Stimulated activated CD4-positive, alpha-beta T cell treated with anti-CD3 and anti-CD28 coated beads, TNF-alpha, amount 100 ng/mL, for 4 hours (primary cell): ENCODE measurements around the gene HOXC5.
"Not testable (repeated sequence)": the region's sequence is repeated elsewhere in the genome, so short reads cannot be mapped to it uniquely, and the experiment has no call there.

Experiments
- DNase-seq, 3 experiments: peaks; one replicate each; pipeline ENCODE4 v3.0.0-alpha.2; 2020; ENCODE audit warnings: low read depth in 3 of 3

Gene HOXC5

DNA sequence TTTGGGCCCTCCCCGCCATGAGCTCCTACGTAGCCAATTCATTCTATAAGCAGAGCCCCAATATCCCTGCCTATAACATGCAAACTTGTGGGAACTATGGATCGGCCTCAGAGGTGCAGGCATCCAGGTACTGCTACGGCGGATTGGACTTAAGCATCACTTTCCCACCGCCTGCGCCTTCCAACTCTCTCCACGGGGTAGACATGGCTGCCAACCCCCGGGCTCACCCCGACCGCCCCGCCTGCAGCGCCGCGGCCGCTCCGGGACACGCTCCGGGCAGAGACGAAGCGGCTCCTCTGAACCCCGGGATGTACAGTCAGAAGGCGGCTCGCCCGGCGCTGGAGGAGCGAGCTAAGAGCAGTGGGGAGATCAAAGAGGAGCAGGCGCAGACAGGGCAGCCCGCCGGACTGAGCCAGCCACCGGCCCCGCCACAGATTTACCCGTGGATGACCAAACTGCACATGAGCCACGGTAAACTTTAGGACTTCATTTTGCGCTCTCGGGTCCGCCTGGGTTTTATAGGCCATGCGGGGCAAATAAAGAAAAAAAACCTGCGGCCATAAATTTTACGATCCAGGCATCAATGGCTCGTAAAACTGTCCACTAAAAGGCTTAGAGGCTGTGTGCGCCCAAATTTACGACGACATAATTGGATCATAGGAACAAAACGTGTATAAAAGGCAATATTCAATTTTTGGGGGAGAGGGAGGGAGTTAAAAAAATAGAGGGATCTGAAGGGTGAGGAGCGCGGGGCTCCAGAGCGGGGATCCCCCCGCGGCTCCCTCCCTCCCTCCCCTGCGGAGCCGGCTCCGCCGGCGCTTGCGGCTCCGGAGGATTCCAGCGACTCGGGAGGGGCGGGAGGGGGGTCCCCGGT lies 493 bp downstream of the HOXC5 start:
- no peak for DNase-seq

DNA sequence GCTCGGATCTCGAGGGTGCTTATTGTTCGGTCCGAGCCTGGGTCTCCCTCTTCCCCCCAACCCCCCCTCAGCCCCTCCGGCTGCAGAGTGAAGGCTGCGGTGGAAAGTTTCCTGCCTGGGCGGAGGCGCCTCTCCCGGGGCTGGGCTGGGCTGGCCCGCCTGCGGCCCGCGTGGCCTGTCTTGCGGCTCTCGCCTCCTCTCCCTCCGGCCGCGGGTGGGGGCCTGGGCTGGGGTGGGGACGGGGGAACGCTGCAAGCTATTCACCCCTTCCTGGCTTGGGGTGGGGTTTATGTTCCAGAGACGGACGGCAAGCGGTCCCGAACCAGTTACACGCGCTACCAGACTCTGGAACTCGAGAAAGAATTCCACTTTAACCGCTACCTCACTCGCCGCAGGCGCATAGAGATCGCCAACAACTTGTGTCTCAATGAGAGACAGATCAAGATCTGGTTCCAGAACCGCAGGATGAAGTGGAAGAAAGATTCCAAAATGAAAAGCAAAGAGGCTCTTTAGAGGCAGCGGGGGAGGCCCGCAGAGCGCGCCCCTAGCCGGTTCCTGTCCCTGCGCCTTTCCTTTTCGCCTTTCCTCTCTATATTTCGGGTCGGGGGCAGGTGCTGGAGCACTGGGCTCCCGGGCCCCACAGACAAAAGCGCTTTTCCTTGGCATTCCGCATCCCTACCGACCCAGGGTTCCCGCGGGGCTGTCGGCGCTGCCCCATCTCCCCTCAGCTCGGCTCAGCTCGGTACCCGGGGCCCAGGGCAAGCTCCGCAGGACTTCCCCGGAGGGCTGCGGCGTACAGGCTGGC lies 1.3 kb downstream of the HOXC5 start:
- DNase-seq = no peak

DNA sequence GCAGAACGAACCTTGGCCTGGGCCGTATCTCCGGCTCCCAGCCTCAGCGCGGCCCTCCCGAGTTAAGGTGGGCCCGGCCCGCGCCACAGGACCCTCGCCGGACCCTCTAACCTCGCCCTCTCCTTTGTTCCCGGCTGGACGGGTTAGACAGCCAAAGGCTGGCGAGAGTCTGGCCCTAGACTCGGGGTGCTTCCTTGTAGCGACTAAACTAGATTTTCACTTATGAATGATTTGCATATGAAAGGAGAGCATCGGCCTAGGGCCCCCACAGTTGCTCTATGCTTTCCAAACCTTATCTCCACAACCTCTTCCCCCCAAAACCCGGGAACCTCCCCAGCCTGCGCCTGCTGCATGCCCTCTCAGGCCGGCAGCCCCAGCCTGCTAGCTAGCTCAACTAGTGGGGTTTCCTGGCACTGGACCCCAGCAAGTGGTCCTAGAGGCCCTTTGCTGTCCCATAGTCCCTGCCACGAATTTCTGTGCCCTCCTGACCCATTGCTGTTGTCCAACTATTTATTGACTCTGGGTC lies 2.0 kb downstream of the HOXC5 start:
- no peak for DNase-seq

DNA sequence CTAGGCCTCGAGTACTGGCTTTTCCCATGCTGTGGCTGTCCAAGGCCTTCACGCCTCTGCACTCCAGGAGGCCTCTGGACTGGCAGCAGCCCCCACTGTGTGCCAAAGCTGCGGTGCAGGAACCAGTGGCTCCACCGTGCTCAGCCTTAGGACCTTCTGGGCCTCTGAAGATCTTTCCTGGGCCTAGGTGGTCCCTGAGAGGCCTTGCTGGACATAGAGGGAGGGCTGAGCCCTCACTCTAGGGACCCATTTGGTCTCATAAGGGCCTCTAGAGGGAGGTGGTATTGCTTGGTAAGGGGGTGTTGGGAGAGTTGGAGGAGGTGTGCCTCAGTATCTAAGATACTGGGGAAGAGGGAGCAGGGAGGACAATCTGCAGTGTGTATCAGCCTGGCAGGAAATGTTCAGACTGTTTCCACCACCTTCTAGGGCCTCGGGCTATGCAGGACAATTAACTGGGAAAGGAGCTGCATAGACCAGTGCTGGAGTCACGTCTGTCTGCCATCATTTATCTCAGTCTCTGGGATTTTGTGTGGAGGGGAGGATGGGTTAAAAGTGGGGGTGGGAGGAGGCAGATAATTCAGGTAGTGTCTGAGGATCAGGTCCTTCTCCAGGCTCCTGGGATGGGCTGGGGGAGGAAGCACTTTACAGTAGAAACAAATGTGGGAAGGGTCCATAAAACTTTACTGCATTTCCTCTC lies 2.9 kb downstream of the HOXC5 start:
- DNase-seq = no peak

DNA sequence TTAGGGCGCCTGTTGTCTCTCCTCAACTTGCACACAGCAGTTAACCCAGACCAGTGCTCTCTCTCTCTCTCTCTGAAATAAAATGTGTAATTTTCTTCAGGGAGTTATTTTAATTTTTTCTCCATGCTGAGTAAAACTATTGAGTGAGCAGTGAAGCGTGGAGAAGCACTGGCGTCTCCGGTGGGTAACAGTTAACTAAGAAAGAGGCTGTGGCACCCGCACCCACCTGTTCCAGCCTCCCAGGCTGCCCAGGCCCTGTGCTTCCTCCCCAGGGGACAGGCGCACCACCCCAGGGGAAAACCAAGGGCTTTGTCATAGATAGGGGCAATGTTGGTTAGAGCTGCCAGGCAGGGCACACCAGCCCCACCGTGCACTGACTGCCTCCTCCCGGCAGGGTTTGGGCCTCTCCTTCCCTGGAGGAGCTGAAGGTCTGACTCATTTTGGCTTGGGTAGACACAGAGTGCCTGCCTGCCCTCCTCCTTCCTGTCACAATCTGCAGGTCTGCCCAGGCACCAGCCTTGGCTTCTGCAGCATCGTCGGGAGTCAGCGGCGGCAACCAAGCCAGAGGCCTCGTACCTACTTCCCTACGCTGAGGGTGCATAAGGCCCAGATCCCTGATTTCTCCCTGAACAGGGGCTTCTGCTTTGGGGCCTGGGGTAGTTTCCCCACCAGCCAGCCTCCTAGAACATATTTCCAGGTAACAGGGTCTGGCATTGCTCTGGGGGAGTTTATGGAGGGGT lies 3.9 kb downstream of the HOXC5 start:
- DNase-seq = no peak

DNA sequence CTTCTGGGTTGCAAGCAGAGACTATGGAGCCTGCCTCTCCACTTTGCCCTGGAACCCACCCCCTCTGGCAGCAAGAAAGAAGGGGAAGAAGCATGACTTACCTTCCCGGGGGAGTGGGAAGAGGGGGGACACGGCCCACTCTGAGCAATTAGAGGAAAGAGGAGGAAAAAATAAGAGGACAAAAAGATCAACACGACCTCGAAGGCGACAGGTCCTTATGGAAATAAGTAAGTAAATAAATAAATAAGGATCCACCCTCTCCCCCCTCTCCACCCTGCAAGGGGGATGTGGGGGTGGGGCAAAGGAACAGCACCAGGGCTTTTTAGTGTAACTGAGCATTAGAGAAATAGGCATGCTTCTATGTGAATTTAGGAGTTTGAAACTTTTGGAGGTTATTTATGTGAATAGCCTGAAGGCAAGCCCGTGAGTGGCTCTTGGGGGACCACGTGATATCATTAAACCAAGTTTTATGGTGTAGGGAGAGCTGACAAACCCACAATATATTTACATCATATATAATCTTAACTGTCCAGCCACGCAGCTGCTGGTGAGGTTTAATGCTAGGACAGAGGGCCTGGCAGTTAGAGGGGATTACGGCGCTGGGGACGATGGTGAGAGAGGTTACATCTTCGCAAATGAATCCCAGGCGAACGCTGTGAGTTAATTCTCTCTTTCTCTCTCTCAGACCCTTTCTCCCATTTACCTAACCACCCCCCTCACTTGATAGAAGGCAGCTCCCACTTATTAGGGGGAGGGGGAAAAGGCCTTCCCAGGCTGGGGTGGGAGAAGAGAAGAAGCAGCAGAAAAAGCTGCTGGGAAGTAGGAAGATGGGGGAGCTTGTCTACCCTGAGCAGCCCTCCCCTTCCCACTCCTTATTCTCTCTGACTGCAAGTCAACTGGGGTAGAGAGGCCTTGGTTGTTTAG lies 4.8 kb downstream of the HOXC5 start:
- no peak for DNase-seq

DNA sequence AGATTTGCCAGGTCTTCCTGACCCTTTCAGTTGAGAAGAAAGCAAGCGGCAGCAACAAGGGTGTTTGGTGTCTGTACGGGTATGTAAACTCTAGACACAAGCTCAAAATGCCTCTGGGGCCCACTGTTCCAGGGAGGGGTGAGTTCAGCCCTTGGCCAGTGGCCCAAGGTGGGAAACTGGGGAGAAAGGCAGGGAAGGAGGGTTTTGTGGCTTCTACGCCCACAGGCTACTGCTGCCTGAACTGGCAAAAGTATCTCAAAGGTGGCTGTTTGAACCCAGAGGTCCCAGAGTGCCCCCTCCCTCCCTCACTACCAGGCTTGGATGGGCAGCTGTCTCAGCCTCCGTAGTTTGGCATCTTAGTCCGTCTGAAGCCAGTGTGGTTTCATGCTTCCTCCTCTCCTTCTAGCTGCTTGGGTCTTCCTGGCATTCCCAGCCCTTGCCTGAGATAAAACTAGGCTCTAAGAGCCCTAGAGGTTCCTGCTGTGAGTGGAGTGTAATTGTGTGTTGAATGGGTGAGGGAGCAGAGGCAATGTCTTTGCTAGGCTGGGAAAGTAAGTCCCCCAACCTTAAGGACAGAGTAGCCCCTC lies 5.5 kb downstream of the HOXC5 start:
- no peak for DNase-seq

DNA sequence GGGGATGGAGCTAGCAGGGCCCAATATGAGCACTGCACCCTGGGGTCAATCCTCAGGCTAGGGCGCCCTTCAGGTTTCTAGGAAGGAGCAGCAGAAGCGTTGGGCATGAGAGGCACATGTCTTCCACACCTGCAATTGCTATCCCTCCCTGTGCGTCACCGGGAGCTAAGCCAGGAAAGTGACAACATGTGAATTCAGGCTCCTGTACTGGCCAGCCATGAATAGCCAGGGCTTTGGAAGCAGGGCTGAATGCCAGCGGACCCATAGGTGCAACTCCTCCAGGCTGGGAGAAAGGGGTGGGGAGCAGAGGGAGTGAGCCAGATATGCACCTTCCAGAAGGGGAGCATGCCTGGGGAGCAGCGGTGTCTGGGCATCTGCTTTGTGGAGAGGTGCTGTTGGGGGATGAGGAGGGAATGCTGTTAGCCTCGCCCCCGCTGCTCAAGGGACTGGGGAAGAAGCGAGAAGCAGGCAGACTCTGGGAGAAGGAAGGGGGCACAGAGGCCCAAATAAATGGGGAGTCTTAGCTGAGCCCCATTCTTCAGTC lies 6.1 kb downstream of the HOXC5 start:
- no peak for DNase-seq

DNA sequence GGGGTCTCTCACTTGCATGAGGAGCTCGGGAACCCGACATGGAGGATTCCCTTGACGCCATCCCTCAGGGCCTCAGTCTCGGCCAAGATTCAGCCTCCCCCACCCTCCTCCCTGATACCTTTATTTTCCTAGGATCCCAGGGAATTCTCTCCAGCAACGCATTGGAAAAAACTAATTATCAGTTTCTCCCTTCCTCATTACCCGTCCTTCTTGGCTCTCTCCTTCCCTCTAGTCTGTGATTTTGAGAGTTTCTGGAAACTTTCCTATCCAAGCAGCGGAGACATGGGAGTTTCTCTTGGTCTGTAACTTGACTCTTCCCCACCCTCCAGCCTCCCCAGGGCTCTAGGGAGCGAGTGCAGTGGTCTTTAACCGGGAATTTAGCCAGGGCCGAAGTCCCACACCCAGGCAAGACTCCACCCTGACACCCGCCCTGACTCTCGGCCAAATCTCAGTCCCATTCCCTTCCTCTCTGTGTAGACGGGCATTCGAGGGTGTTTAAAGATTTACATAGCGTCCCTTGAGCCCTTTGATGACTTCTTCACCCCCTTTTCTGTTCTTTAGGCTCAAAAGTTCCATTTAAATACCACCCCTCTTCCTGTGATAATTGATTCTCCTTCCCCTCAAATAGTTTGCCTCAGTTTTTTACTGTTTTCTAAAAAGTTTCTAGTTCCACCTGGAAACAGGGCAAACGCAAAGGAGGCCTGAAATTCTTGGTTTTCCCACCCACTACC lies 6.7 kb downstream of the HOXC5 start:
- no peak for DNase-seq

DNA sequence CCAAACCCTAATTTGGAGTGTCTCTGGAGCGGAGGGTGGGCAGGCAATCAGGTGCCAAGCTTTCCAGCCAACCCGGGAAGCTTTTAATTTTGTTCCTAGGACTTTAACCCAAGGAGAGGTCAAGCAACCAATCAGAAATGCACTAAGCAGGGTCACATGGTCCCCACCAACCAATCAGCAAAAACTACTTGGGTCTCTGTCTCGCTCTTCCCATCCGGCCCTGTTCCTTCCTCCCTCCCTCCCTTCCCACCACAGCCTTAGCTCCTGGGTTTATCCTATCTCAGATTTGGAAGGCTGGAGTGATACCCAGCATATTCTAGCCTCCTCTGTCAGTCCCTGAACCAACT lies 7.3 kb downstream of the HOXC5 start:
- no peak for DNase-seq

DNA sequence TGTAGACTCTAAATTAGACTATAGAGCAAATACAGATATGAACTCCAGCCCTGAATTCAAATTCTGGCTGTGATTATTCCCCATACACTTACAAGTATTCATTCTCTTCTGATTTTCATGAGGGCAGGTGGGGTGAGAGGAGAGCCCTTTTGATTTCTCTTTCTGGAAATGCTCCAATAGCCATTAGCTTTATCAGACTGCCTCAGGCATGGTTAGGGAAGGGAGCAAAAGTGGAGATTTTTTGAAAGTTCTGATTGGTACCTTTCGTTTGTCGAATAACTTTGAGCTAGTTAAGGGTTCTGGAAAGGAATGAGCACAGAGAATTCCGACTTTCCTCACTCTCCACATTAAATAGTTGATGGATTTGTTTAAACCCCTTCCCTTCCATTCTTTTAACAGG lies 7.8 kb downstream of the HOXC5 start:
- DNase-seq = no peak

DNA sequence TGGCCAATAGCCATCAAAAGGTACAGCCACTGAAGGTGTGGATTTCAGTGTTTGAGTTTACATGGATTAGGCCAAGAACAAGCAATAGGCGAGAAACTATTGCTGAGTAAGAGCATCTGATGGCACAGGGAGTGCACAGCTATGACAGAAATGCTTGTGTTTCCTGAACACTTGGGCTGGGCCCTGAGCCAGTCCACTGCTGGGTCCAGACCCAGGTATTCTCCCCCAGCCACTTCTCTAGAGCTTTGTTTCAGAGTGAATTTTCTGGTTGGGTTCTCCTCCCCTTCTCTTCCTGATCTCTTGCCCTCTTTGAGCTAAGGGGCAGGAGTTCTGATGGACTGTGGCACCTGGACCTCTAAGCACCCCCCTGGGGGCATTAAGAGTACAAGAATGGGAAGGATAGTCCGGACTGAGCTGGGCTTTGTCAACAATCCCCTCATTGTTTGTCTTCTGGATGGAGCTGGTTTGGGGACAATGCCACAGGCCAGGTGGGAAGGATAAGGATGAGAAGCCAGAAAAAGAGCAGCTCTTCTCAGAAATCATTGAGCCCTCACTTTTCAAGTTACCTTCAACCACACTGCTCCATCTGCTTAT lies 8.3 kb downstream of the HOXC5 start:
- DNase-seq = no peak

DNA sequence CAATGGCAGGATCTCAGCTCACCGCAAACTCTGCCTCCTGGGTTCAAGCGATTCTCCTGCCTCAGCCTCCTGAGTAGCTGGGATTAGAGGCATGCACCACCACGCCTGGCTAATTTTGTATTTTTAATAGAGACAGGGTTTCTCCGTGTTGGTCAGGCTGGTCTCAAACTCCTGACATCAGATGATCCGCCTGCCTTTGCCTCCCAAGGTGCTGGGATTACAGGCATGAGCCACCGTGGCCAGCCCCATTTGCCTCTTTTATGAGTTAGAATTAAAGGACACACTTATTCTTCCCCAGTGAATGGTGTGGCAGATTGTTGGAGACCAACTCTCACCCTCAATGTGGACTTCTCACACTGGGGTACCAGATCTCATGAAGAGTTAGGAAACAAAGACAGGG lies 9.2 kb downstream of the HOXC5 start:
- not testable (repeated sequence) for DNase-seq

DNA sequence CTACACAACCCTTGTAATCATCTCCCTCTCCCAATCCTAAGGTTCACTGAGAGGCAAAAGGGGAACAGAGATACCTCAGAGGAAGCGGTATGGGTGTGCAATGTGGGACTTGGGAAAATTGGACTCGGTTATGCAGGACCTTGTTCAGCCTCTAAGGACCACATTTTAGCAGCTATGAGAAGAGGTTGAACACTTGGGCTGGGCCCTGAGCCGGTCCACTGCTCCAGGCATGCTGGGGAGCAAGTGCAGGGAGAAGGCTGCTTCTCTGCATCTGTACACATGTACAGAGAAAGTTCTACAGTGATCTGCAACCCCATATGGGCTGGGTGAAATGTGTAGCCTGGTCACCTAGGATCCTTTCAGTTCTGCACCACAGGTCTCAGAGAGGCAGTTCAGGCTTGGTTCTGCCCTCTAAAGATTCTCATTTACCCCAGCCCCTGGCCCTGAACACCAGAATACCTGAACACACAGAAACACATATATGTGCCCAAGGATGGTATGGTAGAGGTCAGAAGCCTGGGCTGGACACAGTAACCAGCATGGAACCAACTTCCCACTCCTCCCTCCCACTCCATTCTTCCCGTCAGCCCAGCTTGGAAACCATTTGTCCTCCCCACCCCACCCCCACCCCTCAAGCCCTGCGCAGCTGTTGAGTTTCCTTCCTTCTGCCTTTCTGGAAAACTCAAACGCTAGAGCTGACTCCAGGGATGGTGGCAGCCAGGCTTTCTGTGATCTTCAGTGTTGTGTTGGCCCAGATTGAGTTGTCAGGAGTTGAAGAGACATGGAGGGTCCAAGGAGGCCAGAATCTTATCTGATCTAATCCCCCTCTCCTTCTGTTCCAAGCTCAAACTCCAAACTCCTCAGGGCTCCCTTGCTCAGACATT lies 10.4 kb downstream of the HOXC5 start:
- DNase-seq = no peak

DNA sequence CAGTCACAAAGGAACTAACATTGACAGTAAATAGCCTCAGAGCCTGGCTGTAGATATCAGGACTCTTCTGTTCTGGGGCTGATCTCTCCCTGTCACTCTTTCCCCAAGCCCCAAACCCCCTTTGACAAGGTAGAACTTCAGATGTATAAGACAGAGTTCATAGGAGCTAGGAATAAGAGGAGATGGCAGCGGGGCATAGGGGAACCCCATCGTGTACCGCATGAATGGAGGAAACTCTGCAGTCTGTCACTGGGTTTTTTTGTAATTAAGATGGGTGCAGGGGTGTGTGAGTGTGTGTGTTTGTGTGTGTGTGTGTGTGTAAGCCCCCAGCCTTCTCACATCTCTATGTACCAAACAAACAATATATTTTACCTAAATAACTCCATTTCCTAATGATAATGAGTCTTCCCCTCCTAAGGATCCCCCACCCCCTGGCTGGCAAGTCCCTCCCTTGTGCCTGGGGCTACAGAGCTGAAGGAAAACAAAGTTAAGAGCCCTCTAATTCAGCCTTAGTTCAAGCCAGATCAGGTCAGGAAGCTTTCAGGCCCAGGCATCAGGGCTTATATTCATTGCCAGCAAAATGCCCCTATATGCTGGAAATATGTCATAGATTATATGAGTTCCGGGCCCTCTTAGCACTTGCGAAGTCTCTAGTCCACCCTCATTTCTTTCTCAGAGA lies 11.7 kb downstream of the HOXC5 start:
- DNase-seq = no peak

DNA sequence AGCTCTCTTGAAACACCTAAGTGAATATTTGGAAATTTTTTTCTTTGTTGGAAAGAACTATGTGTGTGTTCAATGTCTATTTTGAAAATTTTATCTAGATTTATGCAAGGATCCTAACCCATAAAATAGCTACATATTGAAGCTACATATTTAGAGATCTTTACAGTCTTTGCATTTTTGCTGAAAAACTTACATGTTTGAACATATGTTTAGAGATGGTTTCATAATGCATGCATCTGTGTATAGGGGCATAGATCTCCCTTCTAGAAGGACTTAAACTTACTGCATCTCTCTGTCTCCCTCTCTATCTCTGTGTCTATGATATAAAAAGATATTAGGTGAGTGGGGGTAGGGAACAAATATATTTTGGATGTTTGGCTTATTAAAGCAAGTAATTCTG lies 12.6 kb downstream of the HOXC5 start:
- no peak for DNase-seq

DNA sequence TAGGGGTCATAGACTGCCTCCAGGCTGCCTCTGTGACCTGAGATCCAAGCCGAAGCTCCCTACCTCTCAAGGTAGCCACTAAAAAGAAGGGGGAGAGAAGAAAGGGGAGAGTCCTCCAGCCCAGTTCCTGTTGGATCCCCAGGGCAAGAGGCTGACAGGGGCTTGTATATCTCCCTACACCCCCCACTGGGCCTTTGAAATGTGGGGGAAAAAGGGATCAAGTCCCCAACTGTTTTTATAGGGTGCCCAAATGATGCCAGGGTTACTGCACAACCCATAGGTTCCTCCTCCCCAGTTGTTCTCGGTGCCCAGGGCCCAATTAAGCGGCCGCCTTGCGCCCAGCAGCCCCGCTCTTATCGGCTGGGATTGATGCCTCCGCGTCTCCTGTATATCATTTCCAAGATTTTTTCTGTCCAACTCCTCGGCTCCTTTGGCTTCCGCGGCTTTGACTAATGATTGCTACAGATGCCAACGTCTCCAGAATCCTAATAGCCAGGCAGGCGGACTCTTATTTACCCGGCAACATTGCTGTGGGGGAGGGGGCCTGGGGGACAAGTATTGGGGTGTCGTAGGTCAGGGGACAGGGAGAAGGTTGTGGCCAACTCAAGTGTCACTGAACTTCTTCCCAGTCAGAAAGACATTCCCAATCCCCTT lies 13.1 kb downstream of the HOXC5 start:
- DNase-seq = no peak
